ENCODE results near the gene ZFHX2.

Gene ZFHX2

GRCh38 chr14:23523229-23524016 is 28.1 kb downstream of the ZFHX2 start:
- Histone ChIP-seq H3K27ac (ENCODE audit: low read length) (no peak overlapping the region), H3K9me2 (replicated peaks; ENCODE audit: insufficient read depth, low read length) (no peaks in the 10 kb centered on the region), H3F3A (ENCODE audit: insufficient read depth, low read length) (no peaks in the 10 kb centered on the region), H3K27me3 (replicated peaks; ENCODE audit: insufficient read depth, low read length) (no peaks in the 10 kb centered on the region), H2AFZ (ENCODE audit: low read length) (no peak overlapping the region), H3K4me2 (ENCODE audit: low read depth, low read length) (no peak overlapping the region), H4K20me1 (ENCODE audit: insufficient read depth, low read length) (no peaks in the 10 kb centered on the region), H3K79me2 (ENCODE audit: low read length) (no peaks in the 10 kb centered on the region), H3K9me3 (replicated peaks; ENCODE audit: insufficient read depth, low read length) (no peaks in the 10 kb centered on the region), H3K4me3 (ENCODE audit: low read length) (no peak overlapping the region), H3K9ac (ENCODE audit: low read length) (no peak overlapping the region), H3K36me3 (replicated peaks; ENCODE audit: insufficient read depth, low read length) (no peaks in the 10 kb centered on the region), H3K4me1 (ENCODE audit: low read length) (no peaks in the 10 kb centered on the region)
- TF ChIP-seq EZH2 (optimal IDR thresholded peaks at IDR 0.05; ENCODE audit: low read depth, low read length) (no peak), EZH2phosphoT487 (IDR thresholded peaks at IDR 0.05; ENCODE audit: low read length) (no peak), CTCF (IDR thresholded peaks at IDR 0.05; ENCODE audit: low read length) (no peak)
- DNase-seq, result no peak

- H2AFZ ChIP-seq (ENCODE audit: low read length), result no peak overlapping the region
- DNase-seq, result no peak
- no peak overlapping the region for H3K9ac ChIP-seq (ENCODE audit: low read length)
Measured at GRCh38 chr14:23522643-23523198, 28.8 kb downstream of the ZFHX2 start.

GRCh38 chr14:23521785-23522640 is 29.6 kb downstream of the ZFHX2 start:
- no peak overlapping the region for H3K4me3 ChIP-seq (ENCODE audit: low read length)
- TF ChIP-seq EZH2phosphoT487 (IDR thresholded peaks at IDR 0.05; ENCODE audit: low read length), result no peak
- no peaks in the 10 kb centered on the region for H3K27me3 ChIP-seq (replicated peaks; ENCODE audit: insufficient read depth, low read length)
- no peaks in the 10 kb centered on the region for H3K9me2 ChIP-seq (replicated peaks; ENCODE audit: insufficient read depth, low read length)
- no peak overlapping the region for H3K9ac ChIP-seq (ENCODE audit: low read length)
- no peaks in the 10 kb centered on the region for H4K20me1 ChIP-seq (ENCODE audit: insufficient read depth, low read length)
- no peak overlapping the region for H3K27ac ChIP-seq (ENCODE audit: low read length)
- no peaks in the 10 kb centered on the region for H3F3A ChIP-seq (ENCODE audit: insufficient read depth, low read length)
- H3K79me2 ChIP-seq (ENCODE audit: low read length), result no peaks in the 10 kb centered on the region
- H3K4me2 ChIP-seq (ENCODE audit: low read depth, low read length), result no peak overlapping the region
- H3K9me3 ChIP-seq (replicated peaks; ENCODE audit: insufficient read depth, low read length), result no peaks in the 10 kb centered on the region
- DNase-seq, result no peak
- H3K4me1 ChIP-seq (ENCODE audit: low read length), result no peaks in the 10 kb centered on the region
- no peaks in the 10 kb centered on the region for H3K36me3 ChIP-seq (replicated peaks; ENCODE audit: insufficient read depth, low read length)
- H2AFZ ChIP-seq (ENCODE audit: low read length), result no peak overlapping the region

More at GRCh38 chr14:23522643-23523198, 28.8 kb downstream of the ZFHX2 start:
- Histone ChIP-seq H3K4me2 (ENCODE audit: low read depth, low read length) (no peak overlapping the region), H3K4me1 (ENCODE audit: low read length) (no peaks in the 10 kb centered on the region), H3K9me3 (replicated peaks; ENCODE audit: insufficient read depth, low read length) (no peaks in the 10 kb centered on the region), H3K27me3 (replicated peaks; ENCODE audit: insufficient read depth, low read length) (no peaks in the 10 kb centered on the region), H3F3A (ENCODE audit: insufficient read depth, low read length) (no peaks in the 10 kb centered on the region), H3K9me2 (replicated peaks; ENCODE audit: insufficient read depth, low read length) (no peaks in the 10 kb centered on the region), H3K79me2 (ENCODE audit: low read length) (no peaks in the 10 kb centered on the region), H3K36me3 (replicated peaks; ENCODE audit: insufficient read depth, low read length) (no peaks in the 10 kb centered on the region), H3K4me3 (ENCODE audit: low read length) (no peak overlapping the region), H4K20me1 (ENCODE audit: insufficient read depth, low read length) (no peaks in the 10 kb centered on the region), H3K27ac (ENCODE audit: low read length) (no peak overlapping the region)
- TF ChIP-seq EZH2 (optimal IDR thresholded peaks at IDR 0.05; ENCODE audit: low read depth, low read length) (no peak), EZH2phosphoT487 (IDR thresholded peaks at IDR 0.05; ENCODE audit: low read length) (no peak), CTCF (IDR thresholded peaks at IDR 0.05; ENCODE audit: low read length) (no peak)

Measured in MM.1S (cell line).